Pancreas (tissue), 10 donors: ENCODE results near the gene TUBGCP3. TPM values are rescaled to one million over a fixed set of nuclear protein-coding genes. Genes with fewer than 3 reads are reported as not detected.
A peak's percentile ranks its signal among the peaks of the same experiment; 100 is the strongest.

Experiments used
- ATAC-seq, 4 donors: fragments of 200-7000 bp; cut with Tn5 transposase; one replicate each; pipeline versions ENCODE4 v1.8.0 to v1.9.1; 2020; ENCODE audit warnings: mild to moderate bottlenecking in 4 of 4, moderate library complexity in 4 of 4
- DNase-seq, 6 donors: peaks; one replicate each; pipeline ENCODE4 v3.0.0-alpha.2; 2020
- FAIRE-seq: peaks from 2 replicates; lab custom pipeline; 2012; peaks lifted over from hg19 to GRCh38; lab: Jason Lieb, UNC
- H3K27ac ChIP-seq, 4 donors: fragments of 200-600 bp; sonication (generic); 1 replicate in 3 of 4; 2 replicates in 1 of 4; pipeline versions ENCODE4 v1.5.0 to v1.8.0; 2020
- H3K27me3 ChIP-seq, 4 donors: fragments of 200-600 bp; one replicate each; pipeline ENCODE4 v1.8.0; 2021
- H3K36me3 ChIP-seq, 3 donors: fragments of 200-600 bp; sonication (generic) in 1 of 3; one replicate each; pipeline versions ENCODE4 v1.5.0 to v1.8.0; 2020 to 2021
- H3K4me1 ChIP-seq, 3 donors: fragments of 200-600 bp; one replicate each; pipeline ENCODE4 v1.8.0; 2021
- H3K4me3 ChIP-seq, 4 donors: fragments of 200-600 bp; sonication (generic) in 2 of 4; one replicate each; pipeline versions ENCODE4 v1.5.0 to v1.8.0; 2020 to 2021
- H3K9me3 ChIP-seq, 4 donors: fragments of 200-600 bp; one replicate each; pipeline ENCODE4 v1.8.0; 2021
- CTCF ChIP-seq, 4 donors: fragments of 200-600 bp; sonication (generic) in 3 of 4; IDR thresholded peaks; one replicate each; pipeline versions ENCODE4 v1.5.0 to v1.8.0; 2021; ENCODE audit warnings: antibody characterized with exemption in 4 of 4
- WGBS, 2 donors: extraction: QIAGEN DNeasy Blood & Tissue Kit; methylation state at CpG; one replicate each; pipeline ENCODE4 v1.1.7; 2013; 5-methylcytosine and 5-hydroxymethylcytosine counted together
- intact Hi-C, 3 donors: fragments of 100-400 bp; cut with DNase I; formaldehyde crosslinking; loops; one replicate each; pipeline versions ENCODE4 v1.11.1 to v1.14.2; 2022
- polyA plus RNA-seq, 2 donors: library from polyadenylated mRNA; stranded (reverse); fragments of 200-250 nt; gene quantifications; one replicate each; pipeline ENCODE4 v1.2.3, GENCODE V29; 2013
- total RNA-seq, 6 donors: library from RNA; stranded (reverse); fragmentation: NEBNext Ultra II Directional in 4 of 6; extraction: Animal tissue kit (Norgen Biotek cat#: 25700) in 4 of 6; gene quantifications; one replicate each; pipeline versions ENCODE4 v1.2.1 to v1.2.4, GENCODE V29; 2021 to 2023
- donor health status: healthy with polysubstance abuse.
- donor health status: DM: no; HTN: no; CAD: no; lungs with moderate emphysema.
- donor health status: DM: no; HTN: no; CAD: no.
- donor health status: control.
- donor health status: control.
- donor health status: Bipolar disorder and iron deficiency.
- donor health status: DM: yes; HTN: yes; CAD: no.
- donor health status: DM: no; HTN: no; CAD: no.
- donor health status: DM: no; HTN: no; CAD: no.
- donor health status: DM: yes; HTN: yes; CAD: no.

TUBGCP3 gene
- total and polyA plus RNA-seq, 8 donors = 6.3 to 20.2 (median 12.6) TPM

DNA sequence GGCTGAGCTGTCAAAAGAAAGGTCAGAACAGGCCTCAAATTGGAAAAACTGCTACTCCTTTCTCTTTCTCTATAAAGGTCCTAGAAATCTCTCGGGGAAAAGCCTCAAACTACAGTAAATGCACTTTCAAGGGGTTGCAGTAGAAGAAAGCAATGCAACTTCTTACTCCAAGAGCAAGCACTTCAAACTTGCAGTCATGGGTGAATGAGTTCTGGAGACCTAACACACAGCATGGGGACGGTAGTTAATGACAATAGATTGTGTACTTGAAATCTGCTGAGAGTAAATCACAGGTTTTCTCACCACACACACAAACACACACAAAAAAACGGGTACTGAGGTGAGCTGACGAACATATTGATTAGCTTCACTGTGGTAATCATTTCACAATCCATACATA, 11.8 kb downstream of the TUBGCP3 start:
- H3K36me3 ChIP-seq = no peaks in the 10 kb centered on the region
- H3K27ac ChIP-seq = no peak overlapping the region
- intact Hi-C loops = no loop called here
- no peak for ATAC-seq
- no peak for FAIRE-seq
- peaks cover 11 to 19% (median 12%) of the 10 kb centered on the region in 3 donors for H3K4me1 ChIP-seq
- H3K4me3 ChIP-seq = no peak overlapping the region
- DNase-seq = no peak
- no peak for TF ChIP-seq CTCF (IDR thresholded peaks at IDR 0.05)
- H3K9me3 ChIP-seq = no peaks in the 10 kb centered on the region
- no peaks in the 10 kb centered on the region for H3K27me3 ChIP-seq
- WGBS, 2 donors = 68 to 86% methylated on average over 4 of the region's 4 CpGs

DNA sequence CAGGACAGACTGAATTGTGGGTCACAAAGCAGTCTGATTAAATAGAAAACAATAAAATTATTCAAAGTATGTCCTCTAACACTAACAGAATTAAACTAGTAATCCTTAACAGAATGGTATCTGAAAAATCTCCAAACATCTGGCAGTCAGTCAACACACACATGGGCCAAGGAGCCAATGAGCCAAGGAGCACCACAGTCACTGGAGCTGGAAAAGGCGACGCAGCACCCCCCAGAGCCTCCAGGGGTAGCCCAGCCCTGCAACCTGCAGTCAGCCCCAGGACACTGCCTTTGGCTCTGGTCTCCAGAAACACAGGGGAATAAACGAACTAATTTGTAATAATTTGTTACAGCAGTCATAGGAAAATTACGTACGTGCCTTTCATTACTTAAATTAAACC, 12.3 kb downstream of the TUBGCP3 start:
- WGBS, 2 donors = 64 to 75% methylated on average over 5 of the region's 5 CpGs
- ATAC-seq (peak in 1 of 4 donors; percentile 56), DNase-seq (no peak), FAIRE-seq (no peak)
- TF ChIP-seq CTCF (IDR thresholded peaks at IDR 0.05) = no peak
- Histone ChIP-seq H3K36me3 (no peaks in the 10 kb centered on the region), H3K4me1 (peaks cover 11 to 19% (median 12%) of the 10 kb centered on the region in 3 donors), H3K27ac (peak overlapping the region in 1 of 4 donors; percentile 35), H3K9me3 (no peaks in the 10 kb centered on the region), H3K4me3 (no peak overlapping the region), H3K27me3 (no peaks in the 10 kb centered on the region)
- intact Hi-C loops = no loop called here

GRCh38 chr13:112574834-112575613, 12.9 kb downstream of the TUBGCP3 start:
- peaks cover 11 to 19% (median 12%) of the 10 kb centered on the region in 3 donors for H3K4me1 ChIP-seq
- DNase-seq = no peak
- peak in 2 of 4 donors; percentile 38 to 52 for ATAC-seq
- H3K9me3 ChIP-seq = no peaks in the 10 kb centered on the region
- intact Hi-C loops = no loop called here
- peak overlapping the region in 1 of 4 donors; percentile 35 for H3K27ac ChIP-seq
- WGBS, 2 donors = 68 to 76% methylated on average over 7 of the region's 7 CpGs
- no peaks in the 10 kb centered on the region for H3K36me3 ChIP-seq
- TF ChIP-seq CTCF (IDR thresholded peaks at IDR 0.05) = no peak
- H3K4me3 ChIP-seq = no peak overlapping the region
- no peaks in the 10 kb centered on the region for H3K27me3 ChIP-seq
- FAIRE-seq = no peak

GRCh38 chr13:112574416-112574815, 13.5 kb downstream of the TUBGCP3 start:
- DNase-seq (no peak), FAIRE-seq (no peak), ATAC-seq (no peak)
- H3K27me3 ChIP-seq = no peaks in the 10 kb centered on the region
- TF ChIP-seq CTCF (IDR thresholded peaks at IDR 0.05) = no peak
- H3K4me3 ChIP-seq = no peak overlapping the region
- H3K4me1 ChIP-seq = peaks cover 11 to 19% (median 12%) of the 10 kb centered on the region in 3 donors
- no peaks in the 10 kb centered on the region for H3K9me3 ChIP-seq
- intact Hi-C loops = no loop called here
- 90 to 94% methylated on average over 1 of the region's 1 CpG for WGBS, 2 donors
- peak overlapping the region in 1 of 4 donors; percentile 35 for H3K27ac ChIP-seq
- H3K36me3 ChIP-seq = no peaks in the 10 kb centered on the region

DNA sequence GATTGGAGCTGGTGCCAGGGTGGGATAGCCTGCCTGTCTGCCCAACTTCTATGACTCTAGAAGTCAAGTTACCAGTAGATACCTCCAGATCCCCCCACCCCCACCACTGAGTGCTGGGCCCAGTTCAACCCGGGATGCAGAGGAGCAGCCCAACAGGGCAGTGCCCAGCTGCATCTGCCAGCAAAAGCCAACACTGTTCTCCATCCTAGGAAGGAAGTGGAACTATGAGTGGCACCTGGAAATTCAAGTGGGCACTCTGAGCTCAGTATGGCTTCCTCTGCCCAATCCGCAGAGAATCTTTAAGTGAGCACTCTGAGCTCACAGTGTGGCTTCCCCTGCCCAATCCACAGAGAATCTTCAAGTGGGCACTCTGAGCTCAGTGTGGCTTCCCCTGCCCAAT, 14.2 kb downstream of the TUBGCP3 start:
- H3K27ac ChIP-seq = no peak overlapping the region
- FAIRE-seq (no peak), DNase-seq (no peak), ATAC-seq (no peak)
- intact Hi-C loops = no loop called here
- no peak overlapping the region for H3K4me3 ChIP-seq
- no peaks in the 10 kb centered on the region for H3K27me3 ChIP-seq
- peaks cover 11 to 19% (median 12%) of the 10 kb centered on the region in 3 donors for H3K4me1 ChIP-seq
- H3K9me3 ChIP-seq = no peaks in the 10 kb centered on the region
- H3K36me3 ChIP-seq = no peaks in the 10 kb centered on the region
- 79 to 83% methylated on average over 2 of the region's 2 CpGs for WGBS, 2 donors
- TF ChIP-seq CTCF (IDR thresholded peaks at IDR 0.05) = no peak
